ENCODE data around the gene RNF183. TPM values are rescaled to one million over a fixed set of nuclear protein-coding genes. Genes with fewer than 3 reads are reported as not detected.

The RNF183 gene
- total RNA-seq, 1 donor from 2014 or later, result not detected

- peaks cover 10% of the 10 kb centered on the region for H3K4me1 Mint-ChIP-seq (ENCODE audit: low read depth, unreplicated experiment)
- TF ChIP-seq EZH2 (IDR thresholded peaks at IDR 0.05; ENCODE audit: insufficient read depth, low read length), result no peak
- no peak for TF ChIP-seq CTCF (IDR thresholded peaks at IDR 0.05; ENCODE audit: insufficient read depth, low read depth, low read length)
- H3K79me2 ChIP-seq (ENCODE audit: insufficient read depth, low read length), result no peaks in the 10 kb centered on the region
- H4K20me1 ChIP-seq (ENCODE audit: insufficient read depth, low read length), result no peaks in the 10 kb centered on the region
- no peaks in the 10 kb centered on the region for H3K4me1 ChIP-seq (ENCODE audit: insufficient read depth, low read length)
- H3K4me2 ChIP-seq (ENCODE audit: low read length), result no peak overlapping the region
- H3K27ac Mint-ChIP-seq (ENCODE audit: unreplicated experiment), result no peak overlapping the region
- no peak overlapping the region for H3K4me3 Mint-ChIP-seq (ENCODE audit: unreplicated experiment)
- FAIRE-seq (no peak), DNase-seq (ENCODE audit: low read depth) (no peak)
- no peak overlapping the region for H3K27ac ChIP-seq (ENCODE audit: low read depth, low read length)
- peaks cover 7% of the 10 kb centered on the region for H3K27me3 Mint-ChIP-seq (ENCODE audit: low read depth, unreplicated experiment)
- H3K9ac ChIP-seq (ENCODE audit: low read length), result no peak overlapping the region
- H3K9me3 Mint-ChIP-seq (ENCODE audit: unreplicated experiment), result no peaks in the 10 kb centered on the region
- H3K27me3 ChIP-seq (ENCODE audit: insufficient read depth, low read length), result peaks cover 9% of the 10 kb centered on the region
- H3K9me3 ChIP-seq (ENCODE audit: insufficient read depth, low read depth, low read length), result no peaks in the 10 kb centered on the region
- no peak overlapping the region for H2AFZ ChIP-seq (ENCODE audit: low read depth, low read length)
- H3K36me3 ChIP-seq (ENCODE audit: insufficient read depth, low read length), result no peaks in the 10 kb centered on the region
- no peaks in the 10 kb centered on the region for H3K36me3 Mint-ChIP-seq (ENCODE audit: low read depth, unreplicated experiment)
- H3K4me3 ChIP-seq (ENCODE audit: insufficient read depth, low read depth, low read length), result no peak overlapping the region
Measured at GRCh38 chr9:113301548-113301947, 1.6 kb downstream of the RNF183 start.

- Histone ChIP-seq H3K4me2 (ENCODE audit: low read length) (no peak overlapping the region), H3K36me3 (ENCODE audit: insufficient read depth, low read length) (no peaks in the 10 kb centered on the region), H3K9me3 (ENCODE audit: insufficient read depth, low read depth, low read length) (no peaks in the 10 kb centered on the region), H3K27me3 (ENCODE audit: insufficient read depth, low read length) (peaks cover 9% of the 10 kb centered on the region), H4K20me1 (ENCODE audit: insufficient read depth, low read length) (no peaks in the 10 kb centered on the region), H3K9ac (ENCODE audit: low read length) (no peak overlapping the region), H3K79me2 (ENCODE audit: insufficient read depth, low read length) (no peaks in the 10 kb centered on the region), H3K4me3 (ENCODE audit: insufficient read depth, low read depth, low read length) (no peak overlapping the region), H2AFZ (ENCODE audit: low read depth, low read length) (no peak overlapping the region), H3K27ac (ENCODE audit: low read depth, low read length) (no peak overlapping the region), H3K4me1 (ENCODE audit: insufficient read depth, low read length) (no peaks in the 10 kb centered on the region)
- Mint-ChIP-seq H3K27ac (ENCODE audit: unreplicated experiment) (no peak overlapping the region), H3K36me3 (ENCODE audit: low read depth, unreplicated experiment) (no peaks in the 10 kb centered on the region), H3K4me3 (ENCODE audit: unreplicated experiment) (no peak overlapping the region), H3K9me3 (ENCODE audit: unreplicated experiment) (no peaks in the 10 kb centered on the region), H3K4me1 (ENCODE audit: low read depth, unreplicated experiment) (peaks cover 10% of the 10 kb centered on the region), H3K27me3 (ENCODE audit: low read depth, unreplicated experiment) (peaks cover 7% of the 10 kb centered on the region)
- no peak for DNase-seq (ENCODE audit: low read depth)
- FAIRE-seq, result no peak
- TF ChIP-seq CTCF (IDR thresholded peaks at IDR 0.05; ENCODE audit: insufficient read depth, low read depth, low read length), result no peak
- TF ChIP-seq EZH2 (IDR thresholded peaks at IDR 0.05; ENCODE audit: insufficient read depth, low read length), result no peak
Measured at GRCh38 chr9:113299800-113300292, 3.3 kb downstream of the RNF183 start.

- Mint-ChIP-seq H3K27ac (ENCODE audit: unreplicated experiment) (no peak overlapping the region), H3K36me3 (ENCODE audit: low read depth, unreplicated experiment) (no peaks in the 10 kb centered on the region), H3K4me3 (ENCODE audit: unreplicated experiment) (no peak overlapping the region), H3K4me1 (ENCODE audit: low read depth, unreplicated experiment) (peaks cover 10% of the 10 kb centered on the region), H3K9me3 (ENCODE audit: unreplicated experiment) (no peaks in the 10 kb centered on the region), H3K27me3 (ENCODE audit: low read depth, unreplicated experiment) (peaks cover 7% of the 10 kb centered on the region)
- H3K4me2 ChIP-seq (ENCODE audit: low read length), result no peak overlapping the region
- no peak for FAIRE-seq
- H3K36me3 ChIP-seq (ENCODE audit: insufficient read depth, low read length), result no peaks in the 10 kb centered on the region
- no peaks in the 10 kb centered on the region for H3K4me1 ChIP-seq (ENCODE audit: insufficient read depth, low read length)
- peaks cover 9% of the 10 kb centered on the region for H3K27me3 ChIP-seq (ENCODE audit: insufficient read depth, low read length)
- H4K20me1 ChIP-seq (ENCODE audit: insufficient read depth, low read length), result no peaks in the 10 kb centered on the region
- no peak overlapping the region for H3K9ac ChIP-seq (ENCODE audit: low read length)
- TF ChIP-seq CTCF (IDR thresholded peaks at IDR 0.05; ENCODE audit: insufficient read depth, low read depth, low read length) (no peak), EZH2 (IDR thresholded peaks at IDR 0.05; ENCODE audit: insufficient read depth, low read length) (no peak)
- H3K4me3 ChIP-seq (ENCODE audit: insufficient read depth, low read depth, low read length), result no peak overlapping the region
- H3K27ac ChIP-seq (ENCODE audit: low read depth, low read length), result no peak overlapping the region
- H2AFZ ChIP-seq (ENCODE audit: low read depth, low read length), result no peak overlapping the region
- no peaks in the 10 kb centered on the region for H3K9me3 ChIP-seq (ENCODE audit: insufficient read depth, low read depth, low read length)
- no peak for DNase-seq (ENCODE audit: low read depth)
- no peaks in the 10 kb centered on the region for H3K79me2 ChIP-seq (ENCODE audit: insufficient read depth, low read length)
Measured at GRCh38 chr9:113298924-113299770, 4.0 kb downstream of the RNF183 start.

Measured in astrocyte (in vitro differentiated cells and primary cell).